Mesenchymal stem cell (in vitro differentiated cells and primary cell): ENCODE data around the gene WNT9A.

Experiments
- DNase-seq: peaks from one replicate; pipeline ENCODE4 v3.0.0-alpha.2; 2013
- H2AFZ ChIP-seq: one replicate; pipeline ENCODE4 v1.6.1; 2013; ENCODE audit warnings: low read depth, mild to moderate bottlenecking, control low read depth, inconsistent platforms, low read length, moderate library complexity
- H2AK5ac ChIP-seq: 2 replicates; pipeline ENCODE4 v1.6.1; 2013; ENCODE audit warnings: low read length, moderate library complexity, mild to moderate bottlenecking, inconsistent platforms; ENCODE audit not compliant: severe bottlenecking
- H2BK120ac ChIP-seq: one replicate; pipeline ENCODE4 v1.6.1; 2013; ENCODE audit warnings: low read depth, mild to moderate bottlenecking, inconsistent platforms, low read length, moderate library complexity
- H2BK12ac ChIP-seq, 2 experiments: one replicate each; pipeline ENCODE4 v1.6.1; 2013; ENCODE audit warnings: inconsistent platforms in 2 of 2, low read length in 2 of 2, mild to moderate bottlenecking in 2 of 2, moderate library complexity in 2 of 2, control low read depth in 1 of 2
- H2BK15ac ChIP-seq: one replicate; pipeline ENCODE4 v1.6.1; 2013; ENCODE audit warnings: mild to moderate bottlenecking, low read depth, inconsistent platforms; ENCODE audit not compliant: poor library complexity, severe bottlenecking
- H2BK5ac ChIP-seq: 2 replicates; pipeline ENCODE4 v1.6.1; 2013; ENCODE audit warnings: low read depth, mild to moderate bottlenecking, low read length, control low read depth, inconsistent platforms; ENCODE audit not compliant: poor library complexity, severe bottlenecking
- H3K14ac ChIP-seq, 2 experiments: one replicate each; pipeline ENCODE4 v1.6.1; 2013; ENCODE audit warnings: inconsistent platforms in 2 of 2, low read length in 2 of 2, control low read depth in 1 of 2, mild to moderate bottlenecking in 1 of 2, moderate library complexity in 1 of 2
- H3K18ac ChIP-seq, 2 experiments: one replicate each; pipeline ENCODE4 v1.6.1; 2013; ENCODE audit warnings: inconsistent platforms in 2 of 2, low read length in 2 of 2, control low read depth in 1 of 2, low read depth in 1 of 2, mild to moderate bottlenecking in 1 of 2
- H3K23ac ChIP-seq, 2 experiments: one replicate each; pipeline ENCODE4 v1.6.1; 2013; ENCODE audit warnings: inconsistent platforms in 2 of 2, low read length in 2 of 2, mild to moderate bottlenecking in 2 of 2, moderate library complexity in 2 of 2, control low read depth in 1 of 2
- H3K27ac ChIP-seq: 2 replicates; pipeline ENCODE4 v1.5.1; 2013; ENCODE audit warnings: mild to moderate bottlenecking, moderate library complexity, low read length, control low read depth, inconsistent platforms; ENCODE audit not compliant: poor library complexity, severe bottlenecking
- H3K27me3 ChIP-seq, 2 experiments: 2 replicates each; pipeline versions ENCODE4 v1.6.1 to v1.7.0; 2013; ENCODE audit warnings: low read length in 2 of 2, mild to moderate bottlenecking in 2 of 2, moderate library complexity in 2 of 2, control low read depth in 1 of 2, inconsistent platforms in 1 of 2; ENCODE audit not compliant: control insufficient read depth in 1 of 2, insufficient read depth in 1 of 2
- H3K36me3 ChIP-seq, 2 experiments: 2 replicates each; pipeline versions ENCODE4 v1.6.1 to v1.7.0; 2013; ENCODE audit warnings: low read length in 2 of 2, control low read depth in 1 of 2, inconsistent platforms in 1 of 2, low read depth in 1 of 2, mild to moderate bottlenecking in 1 of 2; ENCODE audit not compliant: insufficient read depth in 2 of 2, control insufficient read depth in 1 of 2
- H3K4ac ChIP-seq, 2 experiments: one replicate each; pipeline ENCODE4 v1.6.1; 2013; ENCODE audit warnings: inconsistent platforms in 2 of 2, low read length in 2 of 2, mild to moderate bottlenecking in 2 of 2, moderate library complexity in 2 of 2, control low read depth in 1 of 2, low read depth in 1 of 2
- H3K4me1 ChIP-seq: 2 replicates; pipeline ENCODE4 v1.6.1; 2013; ENCODE audit warnings: low read depth, low read length, control low read depth; ENCODE audit not compliant: control insufficient read depth, insufficient read depth
- H3K4me2 ChIP-seq: 2 replicates; pipeline ENCODE4 v1.6.1; 2013; ENCODE audit warnings: low read length, mild to moderate bottlenecking, inconsistent platforms; ENCODE audit not compliant: poor library complexity, severe bottlenecking
- H3K4me3 ChIP-seq, 2 experiments: 2 replicates each; pipeline versions ENCODE4 v1.5.1 to v1.7.0; 2013; ENCODE audit warnings: low read length in 2 of 2, mild to moderate bottlenecking in 2 of 2, control low read depth in 1 of 2, low read depth in 1 of 2; ENCODE audit not compliant: insufficient read depth in 1 of 2
- H3K79me1 ChIP-seq: replicated peaks from 2 replicates; pipeline ENCODE4 v1.6.1; 2013; ENCODE audit warnings: mild to moderate bottlenecking, control low read depth, low read length, inconsistent platforms; ENCODE audit not compliant: poor library complexity, severe bottlenecking
- H3K9ac ChIP-seq: 2 replicates; pipeline ENCODE4 v1.7.0; 2013; ENCODE audit warnings: mild to moderate bottlenecking, low read length, moderate library complexity
- H3K9me3 ChIP-seq: 2 replicates; pipeline ENCODE4 v1.7.0; 2013; ENCODE audit warnings: mild to moderate bottlenecking, low read length; ENCODE audit not compliant: control insufficient read depth
- H4K8ac ChIP-seq: one replicate; pipeline ENCODE4 v1.6.1; 2013; ENCODE audit warnings: inconsistent platforms, mild to moderate bottlenecking, low read length, moderate library complexity
- H4K91ac ChIP-seq: one replicate; pipeline ENCODE4 v1.6.1; 2013; ENCODE audit warnings: mild to moderate bottlenecking, low read length, inconsistent platforms
- WGBS: methylation state at CpG from one replicate; pipeline ENCODE4 v1.1.7; 2013; ENCODE audit warnings: mixed read lengths; 5-methylcytosine and 5-hydroxymethylcytosine counted together

Gene WNT9A

GRCh38 chr1:227942021-227942715, 5.6 kb downstream of the WNT9A start:
- H2AK5ac ChIP-seq: no peak overlapping the region
- WGBS: 81% methylated on average over 10 of the region's 15 CpGs
- no peak overlapping the region for H3K9ac ChIP-seq
- peaks cover 48% of the 10 kb centered on the region for H3K4me1 ChIP-seq
- H3K4me3 ChIP-seq: no peak overlapping the region
- H2AFZ ChIP-seq: no peak overlapping the region
- H3K4me2 ChIP-seq: no peak overlapping the region
- H4K91ac ChIP-seq: no peak overlapping the region
- peaks cover 0 to 35% of the 10 kb centered on the region in 2 experiments for H3K36me3 ChIP-seq
- H3K14ac ChIP-seq: no peak overlapping the region
- H3K4ac ChIP-seq: no peak overlapping the region
- H3K27me3 ChIP-seq: no peaks in the 10 kb centered on the region
- H3K23ac ChIP-seq: no peak overlapping the region
- no peak overlapping the region for H2BK5ac ChIP-seq
- no peak overlapping the region for H2BK12ac ChIP-seq
- no peak overlapping the region for H2BK15ac ChIP-seq
- DNase-seq: no peak
- H3K27ac ChIP-seq: no peak overlapping the region
- no peaks in the 10 kb centered on the region for H3K9me3 ChIP-seq
- H3K79me1 ChIP-seq: peaks cover 58% of the 10 kb centered on the region
- H4K8ac ChIP-seq: no peak overlapping the region
- no peak overlapping the region for H2BK120ac ChIP-seq
- no peak overlapping the region for H3K18ac ChIP-seq

- H3K4ac ChIP-seq: no peak overlapping the region
- no peak overlapping the region for H3K4me3 ChIP-seq
- no peak overlapping the region for H3K18ac ChIP-seq
- no peak overlapping the region for H3K23ac ChIP-seq
- H3K9me3 ChIP-seq: no peaks in the 10 kb centered on the region
- H3K9ac ChIP-seq: no peak overlapping the region
- H2BK5ac ChIP-seq: no peak overlapping the region
- WGBS: 77% methylated on average over 15 of the region's 15 CpGs
- H4K8ac ChIP-seq: no peak overlapping the region
- H3K14ac ChIP-seq: no peak overlapping the region
- peaks cover 60% of the 10 kb centered on the region for H3K79me1 ChIP-seq
- no peak overlapping the region for H2BK120ac ChIP-seq
- no peak overlapping the region for H2AK5ac ChIP-seq
- H2BK15ac ChIP-seq: no peak overlapping the region
- no peak overlapping the region for H3K27ac ChIP-seq
- H4K91ac ChIP-seq: no peak overlapping the region
- peaks cover 45% of the 10 kb centered on the region for H3K4me1 ChIP-seq
- peaks cover 0 to 37% of the 10 kb centered on the region in 2 experiments for H3K36me3 ChIP-seq
- H2BK12ac ChIP-seq: no peak overlapping the region
- H3K27me3 ChIP-seq: no peaks in the 10 kb centered on the region
- H3K4me2 ChIP-seq: no peak overlapping the region
- DNase-seq: no peak
- H2AFZ ChIP-seq: no peak overlapping the region
Measured at GRCh38 chr1:227941509-227942020, 6.2 kb downstream of the WNT9A start.

- no peak overlapping the region for H3K23ac ChIP-seq
- H2AK5ac ChIP-seq: no peak overlapping the region
- H3K36me3 ChIP-seq: peaks cover 0 to 40% of the 10 kb centered on the region in 2 experiments
- no peak overlapping the region for H4K8ac ChIP-seq
- no peak for DNase-seq
- no peak overlapping the region for H2AFZ ChIP-seq
- H2BK5ac ChIP-seq: no peak overlapping the region
- no peak overlapping the region for H4K91ac ChIP-seq
- no peak overlapping the region for H3K9ac ChIP-seq
- H3K4me1 ChIP-seq: peaks cover 39% of the 10 kb centered on the region
- H3K27ac ChIP-seq: no peak overlapping the region
- H2BK120ac ChIP-seq: no peak overlapping the region
- H2BK15ac ChIP-seq: no peak overlapping the region
- H3K14ac ChIP-seq: no peak overlapping the region
- no peak overlapping the region for H3K4me2 ChIP-seq
- H2BK12ac ChIP-seq: no peak overlapping the region
- H3K18ac ChIP-seq: no peak overlapping the region
- peaks cover 60% of the 10 kb centered on the region for H3K79me1 ChIP-seq
- H3K27me3 ChIP-seq: no peaks in the 10 kb centered on the region
- H3K9me3 ChIP-seq: peaks cover 1% of the 10 kb centered on the region
- 91% methylated on average over 17 of the region's 17 CpGs for WGBS
- H3K4me3 ChIP-seq: no peak overlapping the region
- H3K4ac ChIP-seq: no peak overlapping the region
Measured at GRCh38 chr1:227940791-227941241, 6.9 kb downstream of the WNT9A start.

GRCh38 chr1:227939791-227940771, 7.7 kb downstream of the WNT9A start:
- H3K27ac ChIP-seq: no peak overlapping the region
- no peaks in the 10 kb centered on the region for H3K27me3 ChIP-seq
- H3K9ac ChIP-seq: no peak overlapping the region
- no peak for DNase-seq
- H3K14ac ChIP-seq: no peak overlapping the region
- H2AFZ ChIP-seq: no peak overlapping the region
- H4K91ac ChIP-seq: no peak overlapping the region
- H3K4me2 ChIP-seq: no peak overlapping the region
- H2AK5ac ChIP-seq: no peak overlapping the region
- no peak overlapping the region for H2BK120ac ChIP-seq
- H4K8ac ChIP-seq: no peak overlapping the region
- H3K4me3 ChIP-seq: no peak overlapping the region
- H2BK12ac ChIP-seq: no peak overlapping the region
- peaks cover 0 to 40% of the 10 kb centered on the region in 2 experiments for H3K36me3 ChIP-seq
- H3K4me1 ChIP-seq: peaks cover 31% of the 10 kb centered on the region
- no peak overlapping the region for H2BK15ac ChIP-seq
- H3K4ac ChIP-seq: no peak overlapping the region
- 86% methylated on average over 20 of the region's 20 CpGs for WGBS
- no peak overlapping the region for H3K18ac ChIP-seq
- H2BK5ac ChIP-seq: no peak overlapping the region
- no peak overlapping the region for H3K23ac ChIP-seq
- peaks cover 9% of the 10 kb centered on the region for H3K9me3 ChIP-seq
- peaks cover 57% of the 10 kb centered on the region for H3K79me1 ChIP-seq
